GM12878 (cell line): ENCODE data around the gene S100A12. TPM values are rescaled to one million over a fixed set of nuclear protein-coding genes. Genes with fewer than 3 reads are reported as not detected.

Experiments
- ATAC-seq: fragments of 200-7000 bp; cut with Tn5 transposase; 3 replicates; pipeline ENCODE4 v1.9.1; 2020; ENCODE audit warnings: mild to moderate bottlenecking, moderate library complexity
- BruUV-seq: library from RNA; stranded (reverse); fragments of 400-500 nt; replicated peaks from 2 replicates; lab custom pipeline; 2021; lab: Mats Ljungman, UMichigan
- CTCF ChIA-PET: fragments of 300-600 bp; sonication (Branson Sonifier 250); formaldehyde crosslinking; extraction: SDS; loops from one replicate; lab custom pipeline; 2021; ENCODE audit warnings: inconsistent platforms; lab: Yijun Ruan, JAX
- POLR2A ChIA-PET: fragments of 350-600 bp; formaldehyde crosslinking; extraction: SDS; loops from one replicate; lab custom pipeline; 2021; ENCODE audit warnings: inconsistent platforms; lab: Charles Lee
- RAD21 ChIA-PET: fragments of 300-600 bp; sonication (Branson Sonifier 250); formaldehyde crosslinking; loops from one replicate; lab custom pipeline; 2023; ENCODE audit warnings: antibody characterized with exemption; ENCODE audit not compliant: unreplicated experiment; lab: Charles Lee
- SMC1A ChIA-PET: fragments of 300-600 bp; sonication (Branson Sonifier 250); formaldehyde crosslinking; loops from one replicate; lab custom pipeline; 2023; ENCODE audit not compliant: unreplicated experiment, uncharacterized antibody; lab: Charles Lee
- DNase-seq: peaks from one replicate; pipeline ENCODE4 v3.0.0-alpha.2; 2011; ENCODE audit warnings: low read depth, low spot score
- FAIRE-seq: peaks from 3 replicates; lab custom pipeline; 2011; peaks lifted over from hg19 to GRCh38; lab: Jason Lieb, UNC
- H2AFZ ChIP-seq: 2 replicates; pipeline ENCODE4 v1.6.0; 2011; ENCODE audit warnings: low read depth, low read length, control low read depth; ENCODE audit not compliant: control insufficient read depth
- H3K27ac ChIP-seq: 2 replicates; pipeline ENCODE4 v1.5.1; 2011; ENCODE audit warnings: control low read depth; ENCODE audit not compliant: control insufficient read depth, insufficient read depth
- H3K27me3 ChIP-seq, 2 experiments: replicated peaks in 1 of 2; 2 replicates each; pipeline versions ENCODE4 v1.6.0 to v1.6.1; 2011; ENCODE audit warnings: low read length in 1 of 2; ENCODE audit not compliant: control insufficient read depth in 2 of 2, insufficient read depth in 2 of 2
- H3K36me3 ChIP-seq, 2 experiments: 2 replicates each; pipeline ENCODE4 v1.5.1; 2011; ENCODE audit warnings: low read length in 1 of 2; ENCODE audit not compliant: control insufficient read depth in 2 of 2, insufficient read depth in 2 of 2
- H3K4me1 ChIP-seq: 2 replicates; pipeline ENCODE4 v1.6.1; 2011; ENCODE audit warnings: mild to moderate bottlenecking, low read length, moderate library complexity, mixed read lengths; ENCODE audit not compliant: control insufficient read depth, insufficient read depth
- H3K4me2 ChIP-seq: 2 replicates; pipeline ENCODE4 v1.6.0; 2011; ENCODE audit warnings: control low read depth; ENCODE audit not compliant: control insufficient read depth, insufficient read depth
- H3K4me3 ChIP-seq: fragments of 200-600 bp; sonication (generic); 2 replicates; pipeline ENCODE4 v1.5.1; 2016
- H3K79me2 ChIP-seq: 2 replicates; pipeline ENCODE4 v1.6.0; 2011; ENCODE audit warnings: low read length; ENCODE audit not compliant: control insufficient read depth, insufficient read depth
- H3K9ac ChIP-seq: 2 replicates; pipeline ENCODE4 v1.8.0; 2011; ENCODE audit warnings: low read length, control low read depth, mixed read lengths; ENCODE audit not compliant: control insufficient read depth, insufficient read depth
- H3K9me3 ChIP-seq: replicated peaks from 3 replicates; pipeline ENCODE4 v1.5.1; 2011; ENCODE audit warnings: mild to moderate bottlenecking, low read length; ENCODE audit not compliant: control insufficient read depth, insufficient read depth
- H4K20me1 ChIP-seq: 2 replicates; pipeline ENCODE4 v1.6.0; 2011; ENCODE audit not compliant: control insufficient read depth, insufficient read depth
- ATF3 ChIP-seq: IDR thresholded peaks from 2 replicates; pipeline ENCODE4 v1.6.1; 2011; ENCODE audit warnings: low read depth, mild to moderate bottlenecking, low read length, moderate library complexity, borderline replicate concordance; ENCODE audit errors: extremely low read depth
- CBFB ChIP-seq: IDR thresholded peaks from 2 replicates; pipeline ENCODE4 v1.6.1; 2016; ENCODE audit warnings: antibody characterized with exemption, low read depth
- GABPA ChIP-seq: IDR thresholded peaks from 2 replicates; pipeline ENCODE4 v1.6.1; 2014; ENCODE audit warnings: antibody characterized with exemption, low read depth, mild to moderate bottlenecking, inconsistent platforms
- JUNB ChIP-seq: IDR thresholded peaks from 2 replicates; pipeline ENCODE4 v1.6.1; 2016; ENCODE audit warnings: antibody characterized with exemption, mild to moderate bottlenecking
- PAX5 ChIP-seq: IDR thresholded peaks from 2 replicates; pipeline ENCODE4 v1.6.1; 2011; ENCODE audit warnings: low read depth, low read length, borderline replicate concordance
- POLR2A ChIP-seq: IDR thresholded peaks from 2 replicates; pipeline ENCODE4 v1.6.1; 2011; ENCODE audit warnings: low read depth, mild to moderate bottlenecking, low read length
- RAD21 ChIP-seq: IDR thresholded peaks from 2 replicates; pipeline ENCODE4 v1.6.1; 2011; ENCODE audit warnings: mild to moderate bottlenecking, low read depth, low read length, moderate library complexity; ENCODE audit not compliant: insufficient read depth
- RAD51 ChIP-seq: fragments of 450-650 bp; IDR thresholded peaks from 2 replicates; pipeline ENCODE4 v1.6.1; 2016; ENCODE audit warnings: moderate library complexity, mild to moderate bottlenecking, inconsistent platforms
- SIN3A ChIP-seq: IDR thresholded peaks from 2 replicates; pipeline ENCODE4 v1.6.1; 2012; ENCODE audit warnings: low read depth, low read length, improper control_type of control experiment
- SMAD5 ChIP-seq: IDR thresholded peaks from 2 replicates; pipeline ENCODE4 v1.6.1; 2016; ENCODE audit warnings: antibody characterized with exemption, low read depth
- SMARCA5 ChIP-seq: fragments of 450-650 bp; IDR thresholded peaks from 2 replicates; pipeline ENCODE4 v1.6.1; 2017; ENCODE audit warnings: mild to moderate bottlenecking
- SMC3 ChIP-seq: IDR thresholded peaks from 2 replicates; pipeline ENCODE4 v1.6.1; 2011; ENCODE audit warnings: low read length, improper control_type of control experiment, borderline replicate concordance
- ZBED1 ChIP-seq: IDR thresholded peaks from 2 replicates; pipeline ENCODE4 v1.6.1; 2016; ENCODE audit warnings: borderline replicate concordance
- ZNF207 ChIP-seq: fragments of 450-650 bp; IDR thresholded peaks from 2 replicates; pipeline ENCODE4 v1.6.1; 2014; ENCODE audit warnings: antibody characterized with exemption, mild to moderate bottlenecking, borderline replicate concordance
- ZNF217 ChIP-seq: fragments of 450-650 bp; IDR thresholded peaks from 2 replicates; pipeline ENCODE4 v1.6.1; 2017; ENCODE audit warnings: antibody characterized with exemption, mild to moderate bottlenecking
- WGBS: methylation state at CpG from one replicate; pipeline ENCODE4 v1.1.6; 2016; ENCODE audit warnings: low lambda C conversion rate; ENCODE audit not compliant: insufficient replicate concordance, insufficient coverage; ENCODE audit errors: missing lambda C conversion rate; 5-methylcytosine and 5-hydroxymethylcytosine counted together
- in situ Hi-C: fragments of 300-500 bp; cut with MboI; formaldehyde crosslinking; loops from 9 replicates; pipeline ENCODE4 v1.14.3; 2018; ENCODE audit warnings: mixed read lengths
- intact Hi-C: fragments of 100-400 bp; cut with micrococcal nuclease; formaldehyde crosslinking; loops from one replicate; pipeline ENCODE4 v1.14.2; 2022; ENCODE audit not compliant: unreplicated experiment
- polyA plus RNA-seq, 11 experiments: library from polyadenylated mRNA; depleted of rRNA in 4 of 11; unstranded in 6 of 11; stranded (reverse) in 5 of 11; fragments of >200 nt; fragmentation: Nextera tagmentation in 4 of 11; fragmentation: Illumina TruSeq in 1 of 11; extraction: Ambion mirVana in 4 of 11; extraction: Trizol in 1 of 11; gene quantifications; 1 replicate in 1 of 11; 2 replicates in 10 of 11; pipeline versions ENCODE4 v1.2.1 to v1.2.3, GENCODE V29; 2011 to 2016; ENCODE audit warnings: inconsistent platforms in 2 of 11, missing spikeins in 2 of 11, low read depth in 1 of 11
- total RNA-seq, 4 experiments: library from RNA; depleted of rRNA in 3 of 4; stranded (reverse); fragments of >200 nt in 3 of 4; fragmentation: Illumina TruSeq in 1 of 4; extraction: Trizol in 1 of 4; gene quantifications; 2 replicates each; pipeline versions ENCODE4 v1.2.1 to v1.2.3, GENCODE V29; 2013 to 2021

The S100A12 gene
- total and polyA plus RNA-seq, 10 of the 15 experiments (the other 5 are each of a cell fraction or from before 2014, with no cell fraction given) = not detected

- no peak for TF ChIP-seq ATF3
- TF ChIP-seq RAD51 = no peak
- TF ChIP-seq POLR2A = no peak
- TF ChIP-seq ZBED1 = no peak
- TF ChIP-seq SIN3A = no peak
Measured at GRCh38 chr1:153387785-153388184, 12.4 kb upstream of the S100A12 start (continued).

GRCh38 chr1:153387001-153387400 is 11.6 kb upstream of the S100A12 start:
- TF ChIP-seq PAX5 = no peak
- no peak for TF ChIP-seq SMARCA5
- no peak for TF ChIP-seq SMAD5
- TF ChIP-seq RAD21 = no peak
- no peak for TF ChIP-seq GABPA
- TF ChIP-seq SMC3 = no peak
- no peak for TF ChIP-seq ZNF217
- TF ChIP-seq ZNF207 = no peak
- TF ChIP-seq CBFB = no peak
- no peak for TF ChIP-seq JUNB
- TF ChIP-seq, all 136 proteins: peak for 0
- H3K9ac ChIP-seq = no peak overlapping the region
- H3K27ac ChIP-seq = no peak overlapping the region
- intact Hi-C loops = no loop called here
- no peaks in the 10 kb centered on the region for H3K36me3 ChIP-seq
- in situ Hi-C loops = no loop called here
- no peaks in the 10 kb centered on the region for H3K4me1 ChIP-seq
- DNase-seq = no peak
- H2AFZ ChIP-seq = no peak overlapping the region
- no peak overlapping the region for H3K4me2 ChIP-seq
- ChIA-PET SMC1A (no interaction called here), RAD21 (no interaction called here), CTCF (no interaction called here), POLR2A (interaction anchor here (0.6 kb wide), 1 partner anchor 137 kb away, joined by 7 read pairs; no protein-coding TSS in a partner anchor)
- H3K27me3 ChIP-seq = peaks cover 0 to 4% of the 10 kb centered on the region in 2 experiments; a peak in 2 of 4 replicates
- FAIRE-seq = no peak
- BruUV-seq = no TSS peak
- WGBS = 30% methylated on average over 4 of the region's 4 CpGs
- no peak overlapping the region for H3K4me3 ChIP-seq
- H3K9me3 ChIP-seq = no peaks in the 10 kb centered on the region
- no peaks in the 10 kb centered on the region for H4K20me1 ChIP-seq
- no peak for ATAC-seq
- H3K79me2 ChIP-seq = no peaks in the 10 kb centered on the region
